Measurements from ENCODE around the gene SLCO1A2. TPM values are rescaled to one million over a fixed set of nuclear protein-coding genes. Genes with fewer than 3 reads are reported as not detected.

Gene SLCO1A2
- polyA plus RNA-seq, 1 donor (not counting 4 experiments of a cell fraction or from before 2014, with no cell fraction given): not detected

DNA sequence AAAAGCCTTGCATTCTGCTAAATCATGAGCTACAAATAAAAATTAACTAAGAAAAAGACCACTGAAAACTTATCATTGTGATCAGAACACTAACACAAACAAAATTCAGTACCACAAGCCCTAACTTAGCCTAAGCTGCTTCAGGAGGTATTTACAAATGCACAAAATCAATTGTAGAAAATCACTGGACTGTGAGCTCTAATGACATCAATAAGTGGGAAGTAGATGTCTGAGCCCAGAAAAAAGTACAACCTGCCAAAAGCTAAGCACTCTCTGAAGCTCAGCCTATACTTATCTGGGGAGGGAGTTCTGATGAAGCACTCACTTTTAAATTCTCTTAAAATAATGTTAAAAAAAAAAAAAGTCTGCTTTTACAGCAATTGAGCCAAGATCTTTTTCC, 110.8 kb downstream of the SLCO1A2 start:
- H3K27ac ChIP-seq (ENCODE audit: control insufficient read depth, insufficient read depth, low read length): no peak overlapping the region
- H3K4me1 ChIP-seq (ENCODE audit: control insufficient read depth, extremely low read depth, insufficient read depth, low read length): no peaks in the 10 kb centered on the region
- TF ChIP-seq, protein P1, sequence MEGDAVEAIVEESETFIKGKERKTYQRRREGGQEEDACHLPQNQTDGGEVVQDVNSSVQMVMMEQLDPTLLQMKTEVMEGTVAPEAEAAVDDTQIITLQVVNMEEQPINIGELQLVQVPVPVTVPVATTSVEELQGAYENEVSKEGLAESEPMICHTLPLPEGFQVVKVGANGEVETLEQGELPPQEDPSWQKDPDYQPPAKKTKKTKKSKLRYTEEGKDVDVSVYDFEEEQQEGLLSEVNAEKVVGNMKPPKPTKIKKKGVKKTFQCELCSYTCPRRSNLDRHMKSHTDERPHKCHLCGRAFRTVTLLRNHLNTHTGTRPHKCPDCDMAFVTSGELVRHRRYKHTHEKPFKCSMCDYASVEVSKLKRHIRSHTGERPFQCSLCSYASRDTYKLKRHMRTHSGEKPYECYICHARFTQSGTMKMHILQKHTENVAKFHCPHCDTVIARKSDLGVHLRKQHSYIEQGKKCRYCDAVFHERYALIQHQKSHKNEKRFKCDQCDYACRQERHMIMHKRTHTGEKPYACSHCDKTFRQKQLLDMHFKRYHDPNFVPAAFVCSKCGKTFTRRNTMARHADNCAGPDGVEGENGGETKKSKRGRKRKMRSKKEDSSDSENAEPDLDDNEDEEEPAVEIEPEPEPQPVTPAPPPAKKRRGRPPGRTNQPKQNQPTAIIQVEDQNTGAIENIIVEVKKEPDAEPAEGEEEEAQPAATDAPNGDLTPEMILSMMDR (optimal IDR thresholded peaks at IDR 0.05 in 1 of 3, IDR thresholded peaks at IDR 0.05 in 1 of 3, conservative IDR thresholded peaks at IDR 0.05 in 1 of 3; ENCODE audit: extremely low read depth in 1 of 3, insufficient read depth in 2 of 3, low read length in 3 of 3): no peak
- TF ChIP-seq EZH2 (IDR thresholded peaks at IDR 0.05; ENCODE audit: low read length): no peak
- no peaks in the 10 kb centered on the region for H3K9me1 ChIP-seq (ENCODE audit: control insufficient read depth, extremely low read depth, insufficient read depth, low read length)
- no peak overlapping the region for H3K4me3 ChIP-seq (ENCODE audit: control insufficient read depth in 2 of 3, extremely low read depth in 1 of 3, insufficient read depth in 2 of 3, low read depth in 1 of 3, low read length in 3 of 3)
- FAIRE-seq (no peak), DNase-seq (ENCODE audit: low read depth, low spot score) (no peak)
- dilution Hi-C loops (cut with MboI; ENCODE audit: extremely low pct_ligation_motif_present, low sequenced_read_pairs): no loop called here
- no peaks in the 10 kb centered on the region for H3K27me3 ChIP-seq (ENCODE audit: control insufficient read depth, extremely low read depth, insufficient read depth, low read length)
- H3K9me3 ChIP-seq (ENCODE audit: control insufficient read depth, low read depth, low read length): no peaks in the 10 kb centered on the region
- H3K79me2 ChIP-seq (ENCODE audit: control insufficient read depth, insufficient read depth, low read length): no peaks in the 10 kb centered on the region
- no peaks in the 10 kb centered on the region for H3K36me3 ChIP-seq (ENCODE audit: control insufficient read depth in 2 of 2, extremely low read depth in 1 of 2, insufficient read depth in 2 of 2, low read length in 2 of 2)
- no peak overlapping the region for H3K4me2 ChIP-seq (ENCODE audit: control insufficient read depth, extremely low read depth, insufficient read depth, low read depth, low read length)
- H2AFZ ChIP-seq (ENCODE audit: control insufficient read depth, low read length): no peak overlapping the region
- H3K9ac ChIP-seq (ENCODE audit: control insufficient read depth, extremely low read depth, insufficient read depth, low read length): no peak overlapping the region
- no peaks in the 10 kb centered on the region for H4K20me1 ChIP-seq (ENCODE audit: control insufficient read depth, extremely low read depth, insufficient read depth, low read length)

DNA sequence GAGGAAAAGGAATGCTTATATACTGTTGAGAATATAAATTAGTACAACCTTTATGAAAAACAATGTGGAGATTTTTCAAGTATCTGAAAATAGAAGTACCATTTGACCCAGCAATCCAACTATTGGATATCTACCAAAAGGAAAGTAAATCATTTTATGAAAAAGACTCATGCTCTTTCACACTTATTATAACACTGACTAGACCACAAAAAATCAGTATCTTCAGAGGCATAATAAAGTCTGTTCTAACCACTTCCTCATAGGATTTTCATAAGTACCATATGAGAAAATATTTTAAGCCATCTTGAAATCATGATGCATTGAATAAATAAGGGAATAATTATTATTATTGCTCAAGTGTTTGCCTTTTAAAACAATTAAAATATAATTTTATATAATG, 112.9 kb downstream of the SLCO1A2 start:
- no peaks in the 10 kb centered on the region for H3K36me3 ChIP-seq (ENCODE audit: control insufficient read depth in 2 of 2, extremely low read depth in 1 of 2, insufficient read depth in 2 of 2, low read length in 2 of 2)
- dilution Hi-C loops (cut with MboI; ENCODE audit: extremely low pct_ligation_motif_present, low sequenced_read_pairs): no loop called here
- no peak overlapping the region for H3K9ac ChIP-seq (ENCODE audit: control insufficient read depth, extremely low read depth, insufficient read depth, low read length)
- H2AFZ ChIP-seq (ENCODE audit: control insufficient read depth, low read length): no peak overlapping the region
- no peak overlapping the region for H3K4me3 ChIP-seq (ENCODE audit: control insufficient read depth in 2 of 3, extremely low read depth in 1 of 3, insufficient read depth in 2 of 3, low read depth in 1 of 3, low read length in 3 of 3)
- H3K79me2 ChIP-seq (ENCODE audit: control insufficient read depth, insufficient read depth, low read length): no peaks in the 10 kb centered on the region
- no peak overlapping the region for H3K4me2 ChIP-seq (ENCODE audit: control insufficient read depth, extremely low read depth, insufficient read depth, low read depth, low read length)
- no peak overlapping the region for H3K27ac ChIP-seq (ENCODE audit: control insufficient read depth, insufficient read depth, low read length)
- no peaks in the 10 kb centered on the region for H3K9me1 ChIP-seq (ENCODE audit: control insufficient read depth, extremely low read depth, insufficient read depth, low read length)
- H3K4me1 ChIP-seq (ENCODE audit: control insufficient read depth, extremely low read depth, insufficient read depth, low read length): no peaks in the 10 kb centered on the region
- no peaks in the 10 kb centered on the region for H3K9me3 ChIP-seq (ENCODE audit: control insufficient read depth, low read depth, low read length)
- H3K27me3 ChIP-seq (ENCODE audit: control insufficient read depth, extremely low read depth, insufficient read depth, low read length): no peaks in the 10 kb centered on the region
- FAIRE-seq: no peak
- no peaks in the 10 kb centered on the region for H4K20me1 ChIP-seq (ENCODE audit: control insufficient read depth, extremely low read depth, insufficient read depth, low read length)
- no peak for DNase-seq (ENCODE audit: low read depth, low spot score)
- TF ChIP-seq, protein P1 (optimal IDR thresholded peaks at IDR 0.05 in 1 of 3, IDR thresholded peaks at IDR 0.05 in 1 of 3, conservative IDR thresholded peaks at IDR 0.05 in 1 of 3; ENCODE audit: extremely low read depth in 1 of 3, insufficient read depth in 2 of 3, low read length in 3 of 3): no peak
- no peak for TF ChIP-seq EZH2 (IDR thresholded peaks at IDR 0.05; ENCODE audit: low read length)

Data from keratinocyte (primary cell).